ENCODE data around the gene SDC3.
A peak's percentile ranks its signal among the peaks of the same experiment; 100 is the strongest.

SDC3 gene

DNA sequence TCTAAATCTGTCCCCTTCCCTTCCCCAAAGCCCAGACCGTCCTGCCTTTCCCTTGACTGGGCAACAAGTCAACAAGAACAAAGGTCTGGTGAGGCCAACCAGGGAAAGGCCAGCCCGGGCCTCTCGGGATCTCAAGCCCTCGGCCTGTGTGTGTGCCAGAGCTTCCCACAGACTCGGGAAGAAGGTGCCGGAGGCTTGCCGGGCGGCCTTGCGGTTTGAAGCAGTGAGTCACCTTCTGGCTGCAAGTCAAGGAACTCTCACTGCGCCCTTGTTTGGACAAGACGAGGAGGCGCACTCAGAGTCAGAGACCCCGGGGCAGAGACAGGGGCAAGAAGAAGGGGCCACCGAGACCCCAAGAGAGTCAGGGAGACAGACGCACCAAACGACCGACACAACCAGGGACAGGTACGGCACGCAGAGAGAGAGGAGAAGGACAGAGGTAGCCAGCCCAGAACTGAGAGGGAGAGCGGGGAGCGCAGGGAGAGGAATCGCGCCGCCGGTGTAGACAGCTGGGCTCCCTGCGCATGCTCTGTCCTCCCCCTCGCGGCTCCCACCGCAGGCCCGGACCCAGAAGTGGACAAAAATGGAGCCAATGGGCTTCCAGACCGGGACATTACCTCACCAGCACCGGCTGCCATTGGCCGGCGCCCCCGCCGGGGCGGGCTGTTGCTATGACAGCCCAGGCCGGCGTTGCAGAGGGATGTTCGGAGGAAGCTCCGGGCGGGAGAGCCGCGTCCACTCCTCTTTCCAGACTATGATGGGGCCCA is 84.4 kb downstream of the SDC3 start:
- DNase-seq (ENCODE audit: extremely low read depth, insufficient read length), result peak; percentile 89
- TF ChIP-seq, protein P1, sequence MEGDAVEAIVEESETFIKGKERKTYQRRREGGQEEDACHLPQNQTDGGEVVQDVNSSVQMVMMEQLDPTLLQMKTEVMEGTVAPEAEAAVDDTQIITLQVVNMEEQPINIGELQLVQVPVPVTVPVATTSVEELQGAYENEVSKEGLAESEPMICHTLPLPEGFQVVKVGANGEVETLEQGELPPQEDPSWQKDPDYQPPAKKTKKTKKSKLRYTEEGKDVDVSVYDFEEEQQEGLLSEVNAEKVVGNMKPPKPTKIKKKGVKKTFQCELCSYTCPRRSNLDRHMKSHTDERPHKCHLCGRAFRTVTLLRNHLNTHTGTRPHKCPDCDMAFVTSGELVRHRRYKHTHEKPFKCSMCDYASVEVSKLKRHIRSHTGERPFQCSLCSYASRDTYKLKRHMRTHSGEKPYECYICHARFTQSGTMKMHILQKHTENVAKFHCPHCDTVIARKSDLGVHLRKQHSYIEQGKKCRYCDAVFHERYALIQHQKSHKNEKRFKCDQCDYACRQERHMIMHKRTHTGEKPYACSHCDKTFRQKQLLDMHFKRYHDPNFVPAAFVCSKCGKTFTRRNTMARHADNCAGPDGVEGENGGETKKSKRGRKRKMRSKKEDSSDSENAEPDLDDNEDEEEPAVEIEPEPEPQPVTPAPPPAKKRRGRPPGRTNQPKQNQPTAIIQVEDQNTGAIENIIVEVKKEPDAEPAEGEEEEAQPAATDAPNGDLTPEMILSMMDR (IDR thresholded peaks at IDR 0.05; ENCODE audit: insufficient read depth, low read length, poor library complexity, severe bottlenecking), result no peak
- Histone ChIP-seq H3K4me3 (replicated peaks; ENCODE audit: low read depth, low read length) (peak overlapping the region; percentile 52), H3K36me3 (ENCODE audit: control insufficient read depth, insufficient read depth, low read length) (no peaks in the 10 kb centered on the region), H3K27me3 (replicated peaks; ENCODE audit: control insufficient read depth, insufficient read depth, low read length) (no peaks in the 10 kb centered on the region; the same call in none of the 2 replicates)

DNA sequence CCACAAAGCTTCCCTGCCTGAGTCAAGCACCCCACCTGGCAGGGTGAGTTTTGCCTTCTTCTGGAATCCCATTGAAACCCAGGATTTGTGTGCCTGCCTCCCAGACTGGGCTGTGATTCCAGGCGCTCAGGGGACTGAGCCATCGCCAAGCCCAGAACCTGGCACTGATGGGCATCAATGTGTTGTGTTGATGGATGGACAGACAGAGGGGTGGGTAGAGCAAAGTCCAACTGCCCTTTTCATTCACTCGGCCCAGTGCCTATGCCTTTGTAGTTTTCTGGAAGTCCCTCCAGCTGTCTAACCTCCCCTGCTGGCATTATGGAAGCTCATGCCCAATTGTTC is 85.0 kb downstream of the SDC3 start:
- H3K4me3 ChIP-seq (replicated peaks; ENCODE audit: low read depth, low read length), result no peak overlapping the region
- H3K27me3 ChIP-seq (replicated peaks; ENCODE audit: control insufficient read depth, insufficient read depth, low read length), result peaks cover 5% of the 10 kb centered on the region
- no peaks in the 10 kb centered on the region for H3K36me3 ChIP-seq (ENCODE audit: control insufficient read depth, insufficient read depth, low read length)
- TF ChIP-seq, protein P1 (IDR thresholded peaks at IDR 0.05; ENCODE audit: insufficient read depth, low read length, poor library complexity, severe bottlenecking), result no peak
- no peak for DNase-seq (ENCODE audit: extremely low read depth, insufficient read length)

DNA sequence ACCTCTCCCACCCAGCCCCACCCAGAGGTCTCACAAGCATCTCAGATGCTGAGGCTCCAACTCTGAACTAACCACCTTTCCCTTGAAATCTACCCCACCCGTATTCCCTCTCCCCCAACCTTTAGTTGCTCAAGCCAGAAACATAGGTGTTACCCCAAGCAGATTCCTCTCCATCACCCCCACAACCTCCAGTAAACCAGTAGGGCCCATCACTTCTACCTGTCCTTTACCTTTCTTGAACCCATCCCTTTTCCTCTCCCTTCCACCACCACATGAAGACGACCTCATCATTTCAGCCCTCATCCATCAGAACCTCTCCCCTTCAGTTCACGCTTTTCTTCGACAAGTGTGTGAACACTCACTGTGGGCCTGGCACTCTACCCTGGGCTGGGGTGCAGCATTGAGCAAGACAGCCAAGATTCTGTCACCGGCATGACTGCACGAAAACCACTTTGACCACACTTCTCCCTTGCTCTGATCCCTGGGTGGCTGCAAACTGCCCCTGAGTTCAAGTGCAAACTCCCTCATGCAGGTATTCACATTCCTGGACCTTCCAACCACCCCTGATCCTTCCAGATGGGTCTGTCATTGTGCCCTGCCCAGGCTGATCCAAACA is 85.5 kb downstream of the SDC3 start:
- TF ChIP-seq, protein P1 (IDR thresholded peaks at IDR 0.05; ENCODE audit: insufficient read depth, low read length, poor library complexity, severe bottlenecking), result no peak
- Histone ChIP-seq H3K27me3 (replicated peaks; ENCODE audit: control insufficient read depth, insufficient read depth, low read length) (peaks cover 5% of the 10 kb centered on the region), H3K4me3 (replicated peaks; ENCODE audit: low read depth, low read length) (no peak overlapping the region), H3K36me3 (ENCODE audit: control insufficient read depth, insufficient read depth, low read length) (no peaks in the 10 kb centered on the region)
- no peak for DNase-seq (ENCODE audit: extremely low read depth, insufficient read length)

DNA sequence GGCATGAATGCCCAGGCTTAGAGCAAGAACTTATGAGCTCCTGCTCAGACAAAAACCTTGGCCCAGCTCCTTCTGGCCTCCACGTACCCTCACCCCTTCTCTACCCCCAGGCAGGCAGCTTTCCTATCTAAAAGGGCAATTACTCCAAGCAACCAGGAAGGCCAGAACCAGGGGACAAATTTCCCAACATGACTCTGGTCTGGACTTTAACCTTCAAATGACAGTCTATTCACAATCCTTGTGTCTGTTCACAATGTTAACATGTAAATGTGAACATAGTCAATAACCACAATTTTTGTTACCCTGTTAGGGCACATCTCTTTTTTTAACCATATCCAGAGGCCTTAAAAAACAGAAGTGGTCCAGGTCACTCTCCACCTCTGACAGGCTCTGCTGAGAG is 86.6 kb downstream of the SDC3 start:
- DNase-seq (ENCODE audit: extremely low read depth, insufficient read length), result no peak
- Histone ChIP-seq H3K36me3 (ENCODE audit: control insufficient read depth, insufficient read depth, low read length) (no peaks in the 10 kb centered on the region), H3K27me3 (replicated peaks; ENCODE audit: control insufficient read depth, insufficient read depth, low read length) (peaks cover 6% of the 10 kb centered on the region), H3K4me3 (replicated peaks; ENCODE audit: low read depth, low read length) (no peak overlapping the region)
- TF ChIP-seq, protein P1 (IDR thresholded peaks at IDR 0.05; ENCODE audit: insufficient read depth, low read length, poor library complexity, severe bottlenecking), result no peak

DNA sequence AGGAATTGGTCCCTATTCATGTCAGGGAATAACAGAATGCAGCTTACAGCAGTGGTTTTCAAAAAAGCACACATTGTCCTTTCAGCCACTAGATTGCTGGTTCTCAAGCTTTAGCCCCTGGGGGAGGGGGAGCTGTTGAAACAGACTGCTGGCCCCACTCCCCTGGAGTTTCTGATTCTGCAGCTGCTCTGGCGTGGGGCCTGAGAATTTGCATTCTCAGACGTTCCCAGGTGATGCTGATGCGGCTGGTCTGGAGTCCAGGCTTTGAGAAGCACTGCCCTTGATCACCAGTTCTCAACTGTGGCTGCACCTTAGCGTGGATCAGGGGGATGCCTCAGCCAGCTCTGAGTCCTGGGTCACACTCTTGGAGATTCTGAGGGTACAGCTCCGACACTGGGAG is 88.3 kb downstream of the SDC3 start:
- Histone ChIP-seq H3K27me3 (replicated peaks; ENCODE audit: control insufficient read depth, insufficient read depth, low read length) (peaks cover 8% of the 10 kb centered on the region), H3K36me3 (ENCODE audit: control insufficient read depth, insufficient read depth, low read length) (no peaks in the 10 kb centered on the region), H3K4me3 (replicated peaks; ENCODE audit: low read depth, low read length) (no peak overlapping the region)
- TF ChIP-seq, protein P1 (IDR thresholded peaks at IDR 0.05; ENCODE audit: insufficient read depth, low read length, poor library complexity, severe bottlenecking), result no peak
- DNase-seq (ENCODE audit: extremely low read depth, insufficient read length), result no peak
